Measurements from ENCODE around the gene SLC25A39. TPM values are rescaled to one million over a fixed set of nuclear protein-coding genes. Genes with fewer than 3 reads are reported as not detected.

Gene SLC25A39
- total RNA-seq, 1 donor from 2014 or later: 61.2 TPM

DNA sequence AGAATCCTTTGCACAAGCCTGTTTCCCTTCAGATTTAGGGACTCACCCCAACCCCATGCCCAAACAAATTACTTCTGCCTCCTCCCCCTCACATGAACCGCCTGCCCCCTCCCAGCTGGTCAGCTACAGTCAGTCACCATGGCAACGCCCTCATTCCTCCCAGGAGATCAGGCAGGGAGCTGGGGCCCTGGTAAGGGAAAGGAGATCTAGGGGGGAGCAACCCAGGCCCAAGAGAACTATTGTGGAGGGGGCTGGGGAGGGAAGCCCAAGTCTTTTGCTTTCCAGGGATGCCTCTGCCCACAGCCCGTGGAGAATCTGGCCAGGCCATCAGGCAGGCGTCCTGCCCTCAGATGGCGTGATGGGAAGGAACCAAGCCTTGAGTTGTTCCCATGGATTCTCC lies 36.2 kb upstream of the SLC25A39 start:
- H2AFZ ChIP-seq (replicated peaks): no peak overlapping the region
- no peak overlapping the region for H3K9ac ChIP-seq
- H4K20me1 ChIP-seq (ENCODE audit: low read depth): peaks cover 71% of the 10 kb centered on the region
- H3K9me3 ChIP-seq (ENCODE audit: low read depth): no peaks in the 10 kb centered on the region
- H3K4me1 ChIP-seq: peaks cover 30% of the 10 kb centered on the region
- Mint-ChIP-seq H3K36me3 (peaks cover 4% of the 10 kb centered on the region), H3K9me3 (no peaks in the 10 kb centered on the region), H3K4me3 (peak overlapping the region; percentile 81), H3K27me3 (ENCODE audit: insufficient read depth, low read depth) (peaks cover 11% of the 10 kb centered on the region), H3K4me1 (peaks cover 31% of the 10 kb centered on the region), H3K27ac (peak overlapping the region; percentile 78)
- H3K36me3 ChIP-seq: no peaks in the 10 kb centered on the region
- peak overlapping the region; percentile 94 for H3K4me3 ChIP-seq
- peaks cover 21% of the 10 kb centered on the region for H3K27me3 ChIP-seq
- peak overlapping the region; percentile 96 for H3K4me2 ChIP-seq
- DNase-seq (ENCODE audit: low spot score): peak; percentile 85
- no peak for TF ChIP-seq EZH2 (IDR thresholded peaks at IDR 0.05)
- no peak for TF ChIP-seq EZH2phosphoT487 (IDR thresholded peaks at IDR 0.05)
- no peak for TF ChIP-seq CTCF (IDR thresholded peaks at IDR 0.05)
- H3F3A ChIP-seq (ENCODE audit: low read depth): peaks cover 36% of the 10 kb centered on the region
- peak overlapping the region; percentile 10 for H3K27ac ChIP-seq
- peaks cover 58% of the 10 kb centered on the region for H3K79me2 ChIP-seq (ENCODE audit: low read depth)

DNA sequence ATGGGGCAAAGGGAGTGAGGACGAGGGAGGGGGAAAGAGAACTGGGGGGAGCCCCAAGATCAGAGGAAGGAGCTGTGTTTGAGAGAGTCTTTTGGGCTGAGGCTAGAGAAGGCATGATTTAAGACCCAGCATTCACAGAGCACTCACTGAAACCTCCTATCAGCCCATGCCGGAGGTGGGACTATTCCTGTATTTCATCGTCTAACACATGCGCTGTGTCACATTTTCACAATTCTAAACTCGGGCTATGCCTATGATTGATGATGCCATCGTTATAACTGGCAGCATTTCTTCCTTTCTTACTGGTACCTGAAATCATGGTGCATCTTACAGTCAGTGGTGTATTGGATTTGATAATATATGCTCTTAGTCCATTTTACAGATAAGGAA lies 35.5 kb upstream of the SLC25A39 start:
- Histone ChIP-seq H3F3A (ENCODE audit: low read depth) (peaks cover 37% of the 10 kb centered on the region), H4K20me1 (ENCODE audit: low read depth) (peaks cover 78% of the 10 kb centered on the region), H3K4me3 (no peak overlapping the region), H3K27ac (no peak overlapping the region), H3K79me2 (ENCODE audit: low read depth) (peaks cover 58% of the 10 kb centered on the region), H3K9ac (no peak overlapping the region), H3K4me1 (peaks cover 30% of the 10 kb centered on the region), H2AFZ (replicated peaks) (no peak overlapping the region), H3K4me2 (peak overlapping the region; percentile 96), H3K36me3 (no peaks in the 10 kb centered on the region), H3K9me3 (ENCODE audit: low read depth) (no peaks in the 10 kb centered on the region), H3K27me3 (peaks cover 14% of the 10 kb centered on the region)
- TF ChIP-seq CTCF (IDR thresholded peaks at IDR 0.05): no peak
- no peak for TF ChIP-seq EZH2phosphoT487 (IDR thresholded peaks at IDR 0.05)
- no peak for TF ChIP-seq EZH2 (IDR thresholded peaks at IDR 0.05)
- peaks cover 11% of the 10 kb centered on the region for H3K27me3 Mint-ChIP-seq (ENCODE audit: insufficient read depth, low read depth)
- H3K9me3 Mint-ChIP-seq: no peaks in the 10 kb centered on the region
- peaks cover 31% of the 10 kb centered on the region for H3K4me1 Mint-ChIP-seq
- peaks cover 4% of the 10 kb centered on the region for H3K36me3 Mint-ChIP-seq
- no peak for DNase-seq (ENCODE audit: low spot score)
- peak overlapping the region; percentile 81 for H3K4me3 Mint-ChIP-seq
- no peak overlapping the region for H3K27ac Mint-ChIP-seq

- Mint-ChIP-seq H3K27ac (peak overlapping the region; percentile 81), H3K27me3 (ENCODE audit: insufficient read depth, low read depth) (peaks cover 7% of the 10 kb centered on the region), H3K4me3 (no peak overlapping the region), H3K36me3 (peaks cover 4% of the 10 kb centered on the region), H3K9me3 (no peaks in the 10 kb centered on the region), H3K4me1 (peaks cover 31% of the 10 kb centered on the region)
- no peak for TF ChIP-seq CTCF (IDR thresholded peaks at IDR 0.05)
- TF ChIP-seq EZH2 (IDR thresholded peaks at IDR 0.05): no peak
- no peak for TF ChIP-seq EZH2phosphoT487 (IDR thresholded peaks at IDR 0.05)
- no peak overlapping the region for H3K4me2 ChIP-seq
- H2AFZ ChIP-seq (replicated peaks): no peak overlapping the region
- no peak overlapping the region for H3K9ac ChIP-seq
- H3K79me2 ChIP-seq (ENCODE audit: low read depth): peaks cover 58% of the 10 kb centered on the region
- H3F3A ChIP-seq (ENCODE audit: low read depth): peaks cover 37% of the 10 kb centered on the region
- H3K36me3 ChIP-seq: no peaks in the 10 kb centered on the region
- H3K4me3 ChIP-seq: no peak overlapping the region
- no peaks in the 10 kb centered on the region for H3K9me3 ChIP-seq (ENCODE audit: low read depth)
- H4K20me1 ChIP-seq (ENCODE audit: low read depth): peaks cover 83% of the 10 kb centered on the region
- H3K27ac ChIP-seq: no peak overlapping the region
- peaks cover 8% of the 10 kb centered on the region for H3K27me3 ChIP-seq
- H3K4me1 ChIP-seq: peaks cover 30% of the 10 kb centered on the region
- no peak for DNase-seq (ENCODE audit: low spot score)
Measured at GRCh38 chr17:44359458-44360143, 35.0 kb upstream of the SLC25A39 start.

Measured in neural progenitor cell (in vitro differentiated cells).